ENCODE measurements around the gene RARRES2. TPM values are rescaled to one million over a fixed set of nuclear protein-coding genes. Genes with fewer than 3 reads are reported as not detected.
A peak's percentile ranks its signal among the peaks of the same experiment; 100 is the strongest.

The RARRES2 gene
- total and polyA plus RNA-seq, 2 of the 13 experiments (the other 11 are each of a cell fraction or from before 2014, with no cell fraction given): 134 to 172 TPM

DNA sequence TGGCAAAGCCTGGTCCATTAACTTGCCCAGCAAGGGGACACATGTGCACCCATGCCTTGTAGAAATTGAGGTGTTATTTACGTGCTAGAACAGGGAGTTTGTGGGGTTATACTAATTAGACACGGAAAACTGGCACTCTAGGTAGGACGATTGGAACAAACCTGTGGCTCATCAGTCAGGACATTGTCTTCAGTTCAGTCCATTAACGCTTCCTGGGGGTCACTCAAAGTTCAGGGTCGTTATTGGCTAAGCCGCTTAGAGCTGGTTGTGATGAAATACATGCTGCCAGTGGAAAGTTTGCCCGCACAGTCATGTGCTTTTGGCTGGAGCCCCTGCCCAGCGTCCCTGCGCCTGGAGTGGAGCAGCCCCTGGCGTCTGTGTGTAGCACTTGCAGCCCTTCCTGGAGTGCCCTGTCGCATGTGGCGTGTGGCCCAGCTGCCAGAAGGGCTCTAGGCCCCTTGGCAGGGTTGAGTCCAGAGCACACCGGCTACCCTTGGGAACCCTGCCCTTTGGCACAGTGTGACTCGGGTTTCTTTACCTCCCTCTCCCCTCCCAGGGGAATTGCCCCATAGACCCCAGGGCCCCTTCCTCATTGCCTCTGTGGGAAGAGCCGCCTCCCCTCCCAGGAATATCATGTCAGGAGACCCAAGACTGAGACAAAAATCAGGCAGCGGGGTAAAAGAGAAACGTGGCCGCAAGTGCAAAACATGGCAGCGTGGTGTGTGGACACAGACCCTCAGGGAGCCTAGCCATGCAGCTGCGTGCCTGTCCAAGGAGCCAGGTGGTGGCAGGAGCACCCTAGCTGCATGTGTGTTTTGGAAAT, 47.5 kb upstream of the RARRES2 start (continued):
- 0 out of 2 replicates have a peak, but pooled peaks have one; percentile 30 for TF ChIP-seq DZIP1 (CRISPR knock-in tag; IDR thresholded peaks at IDR 0.05)
- TF ChIP-seq ZFX (CRISPR knock-in tag; IDR thresholded peaks at IDR 0.05; ENCODE audit: low read depth): peak; percentile 75
- no peak for TF ChIP-seq TRIM24 (CRISPR knock-in tag; IDR thresholded peaks at IDR 0.05)
- TF ChIP-seq ZNF251 (CRISPR knock-in tag; IDR thresholded peaks at IDR 0.05): no peak
- TF ChIP-seq, protein P1, sequence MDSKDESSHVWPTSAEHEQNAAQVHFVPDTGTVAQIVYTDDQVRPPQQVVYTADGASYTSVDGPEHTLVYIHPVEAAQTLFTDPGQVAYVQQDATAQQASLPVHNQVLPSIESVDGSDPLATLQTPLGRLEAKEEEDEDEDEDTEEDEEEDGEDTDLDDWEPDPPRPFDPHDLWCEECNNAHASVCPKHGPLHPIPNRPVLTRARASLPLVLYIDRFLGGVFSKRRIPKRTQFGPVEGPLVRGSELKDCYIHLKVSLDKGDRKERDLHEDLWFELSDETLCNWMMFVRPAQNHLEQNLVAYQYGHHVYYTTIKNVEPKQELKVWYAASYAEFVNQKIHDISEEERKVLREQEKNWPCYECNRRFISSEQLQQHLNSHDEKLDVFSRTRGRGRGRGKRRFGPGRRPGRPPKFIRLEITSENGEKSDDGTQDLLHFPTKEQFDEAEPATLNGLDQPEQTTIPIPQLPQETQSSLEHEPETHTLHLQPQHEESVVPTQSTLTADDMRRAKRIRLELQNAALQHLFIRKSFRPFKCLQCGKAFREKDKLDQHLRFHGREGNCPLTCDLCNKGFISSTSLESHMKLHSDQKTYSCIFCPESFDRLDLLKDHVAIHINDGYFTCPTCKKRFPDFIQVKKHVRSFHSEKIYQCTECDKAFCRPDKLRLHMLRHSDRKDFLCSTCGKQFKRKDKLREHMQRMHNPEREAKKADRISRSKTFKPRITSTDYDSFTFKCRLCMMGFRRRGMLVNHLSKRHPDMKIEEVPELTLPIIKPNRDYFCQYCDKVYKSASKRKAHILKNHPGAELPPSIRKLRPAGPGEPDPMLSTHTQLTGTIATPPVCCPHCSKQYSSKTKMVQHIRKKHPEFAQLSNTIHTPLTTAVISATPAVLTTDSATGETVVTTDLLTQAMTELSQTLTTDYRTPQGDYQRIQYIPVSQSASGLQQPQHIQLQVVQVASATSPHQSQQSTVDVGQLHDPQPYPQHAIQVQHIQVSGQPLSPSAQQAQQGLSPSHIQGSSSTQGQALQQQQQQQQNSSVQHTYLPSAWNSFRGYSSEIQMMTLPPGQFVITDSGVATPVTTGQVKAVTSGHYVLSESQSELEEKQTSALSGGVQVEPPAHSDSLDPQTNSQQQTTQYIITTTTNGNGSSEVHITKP (CRISPR knock-in tag; IDR thresholded peaks at IDR 0.05; ENCODE audit: low read depth): peak; percentile 95
- peak; percentile 90 for TF ChIP-seq FOXO1 (CRISPR knock-in tag; IDR thresholded peaks at IDR 0.05)
- peak; percentile 100 for TF ChIP-seq RXRA (CRISPR knock-in tag; IDR thresholded peaks at IDR 0.05)
- TF ChIP-seq GLI4 (CRISPR knock-in tag; IDR thresholded peaks at IDR 0.05; ENCODE audit: borderline replicate concordance): no peak
- TF ChIP-seq, protein P2, sequence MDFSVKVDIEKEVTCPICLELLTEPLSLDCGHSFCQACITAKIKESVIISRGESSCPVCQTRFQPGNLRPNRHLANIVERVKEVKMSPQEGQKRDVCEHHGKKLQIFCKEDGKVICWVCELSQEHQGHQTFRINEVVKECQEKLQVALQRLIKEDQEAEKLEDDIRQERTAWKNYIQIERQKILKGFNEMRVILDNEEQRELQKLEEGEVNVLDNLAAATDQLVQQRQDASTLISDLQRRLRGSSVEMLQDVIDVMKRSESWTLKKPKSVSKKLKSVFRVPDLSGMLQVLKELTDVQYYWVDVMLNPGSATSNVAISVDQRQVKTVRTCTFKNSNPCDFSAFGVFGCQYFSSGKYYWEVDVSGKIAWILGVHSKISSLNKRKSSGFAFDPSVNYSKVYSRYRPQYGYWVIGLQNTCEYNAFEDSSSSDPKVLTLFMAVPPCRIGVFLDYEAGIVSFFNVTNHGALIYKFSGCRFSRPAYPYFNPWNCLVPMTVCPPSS (IDR thresholded peaks at IDR 0.05): no peak
- peak; percentile 94 for TF ChIP-seq TP53 (CRISPR knock-in tag; conservative IDR thresholded peaks at IDR 0.05)
- TF ChIP-seq DNMT3B (CRISPR knock-in tag; conservative IDR thresholded peaks at IDR 0.05): no peak
- TF ChIP-seq, protein P3, sequence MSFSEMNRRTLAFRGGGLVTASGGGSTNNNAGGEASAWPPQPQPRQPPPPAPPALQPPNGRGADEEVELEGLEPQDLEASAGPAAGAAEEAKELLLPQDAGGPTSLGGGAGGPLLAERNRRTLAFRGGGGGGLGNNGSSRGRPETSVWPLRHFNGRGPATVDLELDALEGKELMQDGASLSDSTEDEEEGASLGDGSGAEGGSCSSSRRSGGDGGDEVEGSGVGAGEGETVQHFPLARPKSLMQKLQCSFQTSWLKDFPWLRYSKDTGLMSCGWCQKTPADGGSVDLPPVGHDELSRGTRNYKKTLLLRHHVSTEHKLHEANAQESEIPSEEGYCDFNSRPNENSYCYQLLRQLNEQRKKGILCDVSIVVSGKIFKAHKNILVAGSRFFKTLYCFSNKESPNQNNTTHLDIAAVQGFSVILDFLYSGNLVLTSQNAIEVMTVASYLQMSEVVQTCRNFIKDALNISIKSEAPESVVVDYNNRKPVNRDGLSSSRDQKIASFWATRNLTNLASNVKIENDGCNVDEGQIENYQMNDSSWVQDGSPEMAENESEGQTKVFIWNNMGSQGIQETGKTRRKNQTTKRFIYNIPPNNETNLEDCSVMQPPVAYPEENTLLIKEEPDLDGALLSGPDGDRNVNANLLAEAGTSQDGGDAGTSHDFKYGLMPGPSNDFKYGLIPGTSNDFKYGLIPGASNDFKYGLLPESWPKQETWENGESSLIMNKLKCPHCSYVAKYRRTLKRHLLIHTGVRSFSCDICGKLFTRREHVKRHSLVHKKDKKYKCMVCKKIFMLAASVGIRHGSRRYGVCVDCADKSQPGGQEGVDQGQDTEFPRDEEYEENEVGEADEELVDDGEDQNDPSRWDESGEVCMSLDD (CRISPR knock-in tag; IDR thresholded peaks at IDR 0.05; ENCODE audit: borderline replicate concordance): peak; percentile 67; the same call in 1 of the 2 replicates
- no peak for TF ChIP-seq ZNF879 (CRISPR knock-in tag; IDR thresholded peaks at IDR 0.05)
- TF ChIP-seq NRL (CRISPR knock-in tag; IDR thresholded peaks at IDR 0.05; ENCODE audit: borderline replicate concordance): peak; percentile 40; the same call in 1 of the 2 replicates

Measured in HepG2 (cell line).